Effector memory CD8-positive, alpha-beta T cell (primary cell): ENCODE data around the gene SPDYE9.
"Not testable (repeated sequence)": the region's sequence is repeated elsewhere in the genome, so short reads cannot be mapped to it uniquely, and the experiment has no call there.

Experiments used
- ATAC-seq: fragments of 150-1000 bp; cut with Tn5 transposase; replicated peaks from 2 replicates; pipeline ENCODE4 v1.10.0; 2021; ENCODE audit warnings: mild to moderate bottlenecking, moderate library complexity
- DNase-seq, 3 experiments: peaks; one replicate each; pipeline ENCODE4 v3.0.0; 2021
- H3K27ac Mint-ChIP-seq, 2 donors: one replicate each; pipeline ENCODE4 v1.8.0; 2022; ENCODE audit warnings: mild to moderate bottlenecking in 2 of 2, mixed read lengths in 2 of 2, moderate library complexity in 2 of 2
- H3K27me3 Mint-ChIP-seq, 2 donors: one replicate each; pipeline ENCODE4 v1.8.0; 2022; ENCODE audit warnings: mixed read lengths in 2 of 2
- H3K36me3 Mint-ChIP-seq: one replicate; pipeline ENCODE4 v1.8.0; 2022; ENCODE audit warnings: mild to moderate bottlenecking, moderate library complexity, mixed read lengths; ENCODE audit not compliant: insufficient read depth
- H3K4me1 Mint-ChIP-seq, 2 donors: one replicate each; pipeline ENCODE4 v1.8.0; 2022; ENCODE audit warnings: low read depth in 2 of 2, mixed read lengths in 2 of 2
- H3K4me3 Mint-ChIP-seq, 2 donors: one replicate each; pipeline ENCODE4 v1.8.0; 2022; ENCODE audit warnings: mild to moderate bottlenecking in 2 of 2, mixed read lengths in 2 of 2, moderate library complexity in 2 of 2
- H3K9me3 Mint-ChIP-seq, 2 donors: one replicate each; pipeline ENCODE4 v1.8.0; 2022; ENCODE audit warnings: mixed read lengths in 2 of 2
- total RNA-seq, 9 experiments: gene quantifications; one replicate each; lab custom pipeline; 2026; lab: John Stamatoyannopoulos, UW

The SPDYE9 gene, protein sequence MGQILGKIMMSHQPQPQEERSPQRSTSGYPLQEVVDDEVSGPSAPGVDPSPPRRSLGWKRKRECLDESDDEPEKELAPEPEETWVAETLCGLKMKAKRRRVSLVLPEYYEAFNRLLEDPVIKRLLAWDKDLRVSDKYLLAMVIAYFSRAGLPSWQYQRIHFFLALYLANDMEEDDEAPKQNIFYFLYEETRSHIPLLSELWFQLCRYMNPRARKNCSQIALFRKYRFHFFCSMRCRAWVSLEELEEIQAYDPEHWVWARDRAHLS
- total RNA-seq: 0 reads per million in 9 experiments

GRCh38 chr7:73085938-73086337, at the start of gene SPDYE9:
TSS of gene SPDYE9 (minus strand) at chr7:73086038. CDS start at chr7:73084238, 1,800 bp downstream.
- H3K27ac Mint-ChIP-seq, H3K36me3 Mint-ChIP-seq, H3K4me3 Mint-ChIP-seq, DNase-seq, H3K4me1 Mint-ChIP-seq, H3K9me3 Mint-ChIP-seq, ATAC-seq, H3K27me3 Mint-ChIP-seq: not testable (repeated sequence)

DNA sequence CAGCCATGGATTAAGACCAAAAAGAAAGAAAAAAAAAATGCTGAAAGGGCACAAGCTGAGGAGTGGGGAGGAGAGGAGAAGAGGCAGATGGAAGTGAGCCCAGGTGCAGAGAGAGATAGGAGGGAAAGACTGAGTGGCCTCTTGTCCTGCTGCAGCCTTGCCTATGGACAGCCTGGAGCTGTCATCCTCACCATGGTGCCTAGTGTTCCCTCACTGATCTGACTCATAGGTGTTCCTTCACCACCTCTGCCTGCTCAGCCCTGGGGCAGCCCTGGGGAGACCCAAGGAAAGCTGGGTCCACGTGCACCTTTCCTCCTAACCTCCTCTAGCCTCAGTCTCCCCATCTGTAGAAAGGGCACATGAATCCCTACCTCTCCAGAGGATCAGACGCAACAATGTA, 49.0 kb upstream of the SPDYE9 start:
- not testable (repeated sequence) for H3K27ac Mint-ChIP-seq, H3K4me3 Mint-ChIP-seq, H3K4me1 Mint-ChIP-seq, ATAC-seq, DNase-seq, H3K9me3 Mint-ChIP-seq, H3K27me3 Mint-ChIP-seq, H3K36me3 Mint-ChIP-seq

DNA sequence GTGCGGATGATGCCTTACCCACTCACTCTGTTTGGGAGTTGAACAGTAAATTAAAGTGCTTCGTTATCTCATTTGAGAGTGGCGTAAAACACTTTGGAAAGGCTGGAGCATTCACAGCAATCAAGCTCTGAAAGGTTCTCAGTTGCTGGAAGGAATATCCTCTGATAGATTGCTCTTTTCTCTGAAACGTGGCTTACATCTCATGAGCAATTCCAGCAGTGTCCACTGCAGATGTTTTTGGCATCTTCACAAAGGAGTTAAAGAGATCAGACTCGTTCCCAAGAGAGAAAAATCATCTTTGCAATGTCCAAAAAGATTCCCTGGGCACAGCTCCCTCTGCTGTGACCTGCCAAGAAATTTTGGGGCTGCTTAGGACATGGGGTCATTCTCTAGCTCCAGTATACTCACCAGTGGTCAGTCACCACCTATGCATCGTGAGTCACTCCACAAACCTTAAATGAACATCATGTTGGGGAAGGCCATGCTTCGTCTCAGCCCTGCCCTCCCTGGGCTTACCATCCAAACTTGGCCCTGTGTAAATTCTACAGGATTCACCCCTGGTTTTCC, 46.9 kb upstream of the SPDYE9 start:
- not testable (repeated sequence) for H3K27ac Mint-ChIP-seq, H3K9me3 Mint-ChIP-seq, H3K27me3 Mint-ChIP-seq, DNase-seq, H3K4me1 Mint-ChIP-seq, H3K36me3 Mint-ChIP-seq, H3K4me3 Mint-ChIP-seq, ATAC-seq

DNA sequence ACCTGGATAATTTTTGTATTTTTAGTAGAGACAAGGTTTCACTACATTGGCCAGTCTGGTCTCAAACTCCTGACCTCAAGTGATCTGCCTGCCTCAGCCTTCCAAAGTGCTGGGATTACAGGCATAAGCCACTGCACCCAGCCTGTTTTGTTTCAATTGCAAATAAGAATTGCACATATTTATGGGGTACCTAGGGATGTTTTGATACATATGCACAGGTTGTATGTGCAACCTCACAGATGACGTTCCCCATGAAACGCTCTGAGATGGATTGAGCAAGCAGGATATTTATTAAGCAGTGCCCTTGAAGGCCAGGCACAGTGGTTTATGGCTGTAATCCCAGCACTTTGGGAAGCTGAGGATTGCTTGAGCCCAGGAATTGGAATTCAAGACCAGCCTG, 44.8 kb upstream of the SPDYE9 start:
- ATAC-seq: not testable (repeated sequence)

DNA sequence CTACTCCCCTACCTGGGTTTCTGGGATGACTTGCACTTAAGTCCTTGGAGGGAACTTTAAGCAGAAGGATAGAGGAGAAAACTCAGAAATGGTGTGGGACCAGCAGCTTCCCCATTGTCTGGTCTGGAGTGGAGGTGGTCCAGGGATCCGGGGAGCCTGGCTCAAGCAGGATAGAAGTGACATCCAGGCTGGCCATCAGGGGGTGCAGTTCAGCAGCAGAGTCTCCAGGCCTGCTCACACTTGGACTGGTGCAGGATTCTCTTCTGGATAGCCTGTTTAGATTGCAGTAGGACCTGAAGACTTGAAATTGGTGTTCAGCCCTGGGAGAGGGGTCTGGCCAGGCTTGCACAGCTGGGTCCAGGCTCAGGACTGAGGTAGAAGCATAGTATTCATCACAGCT, 38.3 kb upstream of the SPDYE9 start:
- H3K4me3 Mint-ChIP-seq, ATAC-seq, H3K27ac Mint-ChIP-seq, H3K36me3 Mint-ChIP-seq, DNase-seq, H3K9me3 Mint-ChIP-seq, H3K27me3 Mint-ChIP-seq, H3K4me1 Mint-ChIP-seq: not testable (repeated sequence)

More for the DNA sequence above, 44.8 kb upstream of the SPDYE9 start:
- H3K27ac Mint-ChIP-seq, H3K27me3 Mint-ChIP-seq, H3K9me3 Mint-ChIP-seq, H3K4me3 Mint-ChIP-seq, H3K4me1 Mint-ChIP-seq, DNase-seq, H3K36me3 Mint-ChIP-seq: not testable (repeated sequence)

DNA sequence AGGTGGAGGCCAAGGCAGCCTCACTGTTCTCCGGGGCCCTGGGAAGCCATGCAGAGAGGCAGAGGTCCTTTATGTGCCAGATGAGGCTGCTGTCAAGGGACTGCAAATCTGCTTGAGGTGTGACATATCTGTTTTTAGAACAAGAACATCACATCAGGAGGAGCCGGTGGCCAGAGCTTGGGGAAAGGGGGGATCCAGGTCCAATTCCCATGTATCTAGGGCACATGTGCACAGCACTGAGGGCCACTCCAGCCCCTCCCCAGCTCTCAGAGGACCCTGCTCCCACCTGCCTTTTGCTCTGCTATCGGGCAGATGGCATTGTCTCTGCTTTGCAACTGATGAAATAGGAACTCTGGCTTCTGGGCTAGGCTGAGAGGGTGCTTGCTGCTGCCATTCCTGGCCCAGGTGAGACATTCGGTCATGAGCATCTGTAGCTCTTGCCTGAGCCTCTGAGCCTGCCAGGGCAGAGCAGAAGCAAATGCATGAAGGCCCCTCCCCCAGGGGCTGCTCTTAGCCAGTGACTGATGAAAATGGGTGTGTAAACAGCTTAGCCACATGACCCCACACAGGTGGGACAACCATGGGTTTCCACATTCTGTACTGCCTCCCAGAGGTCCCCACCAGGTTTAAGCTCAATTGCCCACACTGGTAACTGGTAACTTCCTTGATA, 37.1 kb upstream of the SPDYE9 start:
- not testable (repeated sequence) for H3K4me1 Mint-ChIP-seq, H3K27me3 Mint-ChIP-seq, ATAC-seq, DNase-seq, H3K4me3 Mint-ChIP-seq, H3K36me3 Mint-ChIP-seq, H3K9me3 Mint-ChIP-seq, H3K27ac Mint-ChIP-seq

GRCh38 chr7:73118155-73118554, 32.3 kb upstream of the SPDYE9 start:
- H3K36me3 Mint-ChIP-seq, H3K27me3 Mint-ChIP-seq, H3K27ac Mint-ChIP-seq, ATAC-seq, H3K4me3 Mint-ChIP-seq, DNase-seq, H3K9me3 Mint-ChIP-seq, H3K4me1 Mint-ChIP-seq: not testable (repeated sequence)

GRCh38 chr7:73057811-73058210, 28.0 kb downstream of the SPDYE9 start, which contains the start of gene SPDYE11:
TSS of gene SPDYE11 (minus strand) at chr7:73057911. CDS start at chr7:73056111, 1,800 bp downstream.
- not testable (repeated sequence) for H3K4me1 Mint-ChIP-seq, DNase-seq, ATAC-seq, H3K27me3 Mint-ChIP-seq, H3K27ac Mint-ChIP-seq, H3K9me3 Mint-ChIP-seq, H3K4me3 Mint-ChIP-seq, H3K36me3 Mint-ChIP-seq

- H3K4me1 Mint-ChIP-seq, H3K9me3 Mint-ChIP-seq, ATAC-seq, H3K27ac Mint-ChIP-seq, H3K4me3 Mint-ChIP-seq, DNase-seq, H3K36me3 Mint-ChIP-seq, H3K27me3 Mint-ChIP-seq: not testable (repeated sequence)
These were observed 56.2 kb downstream of the SPDYE9 start, which contains the start of gene SPDYE8 for GRCh38 chr7:73029666-73030065. TSS of gene SPDYE8 (minus strand) at chr7:73029766. CDS start at chr7:73027966, 1,800 bp downstream.
